8988T (cell line): ENCODE data around the gene NDST1.
A peak's percentile ranks its signal among the peaks of the same experiment; 100 is the strongest.
"Not testable (repeated sequence)": the region's sequence is repeated elsewhere in the genome, so short reads cannot be mapped to it uniquely, and the experiment has no call there.

ENCODE experiments used
- DNase-seq: peaks from one replicate; pipeline ENCODE4 v3.0.0; 2011

Gene NDST1

GRCh38 chr5:150507474-150508276, at the start of gene NDST1:
Gene NDST1, plus strand, starts transcription at chr5:150508131. Its CDS starts 13,124 bp downstream, at chr5:150521255.
- DNase-seq: no peak

GRCh38 chr5:150458802-150459557, 49.0 kb upstream of the NDST1 start:
- DNase-seq: peak; percentile 61

GRCh38 chr5:150460781-150461180, 47.1 kb upstream of the NDST1 start:
- no peak for DNase-seq

GRCh38 chr5:150461231-150461630, 46.7 kb upstream of the NDST1 start:
- no peak for DNase-seq

- no peak for DNase-seq
Measured at GRCh38 chr5:150464554-150465012, 43.3 kb upstream of the NDST1 start.

- DNase-seq: no peak
Measured at GRCh38 chr5:150465927-150466326, 42.0 kb upstream of the NDST1 start.

- no peak for DNase-seq
Measured at GRCh38 chr5:150468206-150468605, 39.7 kb upstream of the NDST1 start.

GRCh38 chr5:150469718-150470469, 38.0 kb upstream of the NDST1 start:
- no peak for DNase-seq

GRCh38 chr5:150473673-150474358, 34.1 kb upstream of the NDST1 start:
- peak; percentile 65 for DNase-seq

- not testable (repeated sequence) for DNase-seq
Measured at GRCh38 chr5:150476568-150476967, 31.4 kb upstream of the NDST1 start.

- DNase-seq: no peak
Measured at GRCh38 chr5:150479416-150479815, 28.5 kb upstream of the NDST1 start.

GRCh38 chr5:150481708-150481965, 26.3 kb upstream of the NDST1 start:
- no peak for DNase-seq

GRCh38 chr5:150481972-150482406, 25.9 kb upstream of the NDST1 start:
- no peak for DNase-seq

- DNase-seq: no peak
Measured at GRCh38 chr5:150484964-150485692, 22.8 kb upstream of the NDST1 start.

- peak; percentile 86 for DNase-seq
Measured at GRCh38 chr5:150485693-150486401, 22.1 kb upstream of the NDST1 start.

- peak; percentile 72 for DNase-seq
Measured at GRCh38 chr5:150486402-150487198, 21.3 kb upstream of the NDST1 start.

GRCh38 chr5:150487199-150488061, 20.5 kb upstream of the NDST1 start:
- no peak for DNase-seq

- no peak for DNase-seq
Measured at GRCh38 chr5:150488519-150489359, 19.2 kb upstream of the NDST1 start.
